ENCODE measurements around the gene PDE1A.

GRCh38 chr2:182242609-182243008 lies 184.2 kb downstream of the PDE1A start:
- TF ChIP-seq, protein P1, sequence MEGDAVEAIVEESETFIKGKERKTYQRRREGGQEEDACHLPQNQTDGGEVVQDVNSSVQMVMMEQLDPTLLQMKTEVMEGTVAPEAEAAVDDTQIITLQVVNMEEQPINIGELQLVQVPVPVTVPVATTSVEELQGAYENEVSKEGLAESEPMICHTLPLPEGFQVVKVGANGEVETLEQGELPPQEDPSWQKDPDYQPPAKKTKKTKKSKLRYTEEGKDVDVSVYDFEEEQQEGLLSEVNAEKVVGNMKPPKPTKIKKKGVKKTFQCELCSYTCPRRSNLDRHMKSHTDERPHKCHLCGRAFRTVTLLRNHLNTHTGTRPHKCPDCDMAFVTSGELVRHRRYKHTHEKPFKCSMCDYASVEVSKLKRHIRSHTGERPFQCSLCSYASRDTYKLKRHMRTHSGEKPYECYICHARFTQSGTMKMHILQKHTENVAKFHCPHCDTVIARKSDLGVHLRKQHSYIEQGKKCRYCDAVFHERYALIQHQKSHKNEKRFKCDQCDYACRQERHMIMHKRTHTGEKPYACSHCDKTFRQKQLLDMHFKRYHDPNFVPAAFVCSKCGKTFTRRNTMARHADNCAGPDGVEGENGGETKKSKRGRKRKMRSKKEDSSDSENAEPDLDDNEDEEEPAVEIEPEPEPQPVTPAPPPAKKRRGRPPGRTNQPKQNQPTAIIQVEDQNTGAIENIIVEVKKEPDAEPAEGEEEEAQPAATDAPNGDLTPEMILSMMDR (IDR thresholded peaks at IDR 0.05): no peak
- TF ChIP-seq POLR2A (IDR thresholded peaks at IDR 0.05): no peak

Data from uterus (tissue), 2 donors.